Measurements from ENCODE around the gene HFE.
"Not testable (repeated sequence)": the region's sequence is repeated elsewhere in the genome, so short reads cannot be mapped to it uniquely, and the experiment has no call there.

HFE gene

DNA sequence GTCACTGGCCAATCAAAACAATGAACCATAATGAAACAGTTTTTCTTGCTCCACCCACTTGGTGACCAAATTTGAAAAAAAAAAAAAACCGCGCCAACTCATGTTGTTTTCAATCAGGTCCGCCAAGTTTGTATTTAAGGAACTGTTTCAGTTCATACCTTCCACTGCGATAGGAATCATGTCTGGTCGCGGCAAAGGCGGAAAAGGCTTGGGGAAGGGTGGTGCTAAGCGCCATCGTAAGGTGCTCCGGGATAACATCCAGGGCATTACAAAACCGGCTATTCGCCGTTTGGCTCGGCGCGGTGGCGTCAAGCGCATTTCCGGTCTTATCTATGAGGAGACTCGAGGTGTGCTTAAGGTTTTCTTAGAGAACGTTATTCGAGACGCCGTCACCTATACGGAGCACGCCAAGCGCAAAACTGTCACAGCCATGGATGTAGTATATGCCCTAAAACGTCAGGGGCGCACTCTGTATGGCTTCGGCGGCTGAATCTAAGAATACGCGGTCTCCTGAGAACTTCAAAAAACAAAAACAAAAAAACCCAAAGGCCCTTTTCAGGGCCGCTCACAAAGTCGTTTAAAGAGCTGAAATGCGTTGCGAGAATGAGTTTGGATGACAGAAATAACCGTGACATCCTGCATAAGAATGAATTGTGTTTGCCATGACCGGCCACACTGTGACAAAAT lies 16.7 kb downstream of the HFE start:
- Histone ChIP-seq H3K27ac (ENCODE audit: low read length) (peak overlapping the region; percentile 73), H3K4me1 (ENCODE audit: control insufficient read depth, low read depth, low read length) (peaks cover 13% of the 10 kb centered on the region), H3K27me3 (ENCODE audit: control insufficient read depth, insufficient read depth, low read length) (no peaks in the 10 kb centered on the region), H3K9ac (ENCODE audit: low read length) (peak overlapping the region; percentile 88), H3K9me3 (ENCODE audit: control insufficient read depth, low read depth, low read length) (peaks cover 5% of the 10 kb centered on the region), H3K4me3 (ENCODE audit: low read length) (peak overlapping the region; percentile 64), H3K36me3 (ENCODE audit: control insufficient read depth, low read depth, low read length) (no peaks in the 10 kb centered on the region)

GRCh38 chr6:26104457-26105108 lies 17.4 kb downstream of the HFE start:
- Histone ChIP-seq H3K9ac (ENCODE audit: low read length) (peak overlapping the region; percentile 88), H3K27me3 (ENCODE audit: control insufficient read depth, insufficient read depth, low read length) (no peaks in the 10 kb centered on the region), H3K4me3 (ENCODE audit: low read length) (peak overlapping the region; percentile 64), H3K36me3 (ENCODE audit: control insufficient read depth, low read depth, low read length) (no peaks in the 10 kb centered on the region), H3K9me3 (ENCODE audit: control insufficient read depth, low read depth, low read length) (peaks cover 5% of the 10 kb centered on the region), H3K27ac (ENCODE audit: low read length) (peak overlapping the region; percentile 73), H3K4me1 (ENCODE audit: control insufficient read depth, low read depth, low read length) (peaks cover 13% of the 10 kb centered on the region)

- Histone ChIP-seq H3K27ac (ENCODE audit: low read length) (no peak overlapping the region), H3K4me3 (ENCODE audit: low read length) (no peak overlapping the region), H3K36me3 (ENCODE audit: control insufficient read depth, low read depth, low read length) (no peaks in the 10 kb centered on the region), H3K9ac (ENCODE audit: low read length) (no peak overlapping the region), H3K4me1 (ENCODE audit: control insufficient read depth, low read depth, low read length) (peaks cover 13% of the 10 kb centered on the region), H3K27me3 (ENCODE audit: control insufficient read depth, insufficient read depth, low read length) (no peaks in the 10 kb centered on the region), H3K9me3 (ENCODE audit: control insufficient read depth, low read depth, low read length) (peaks cover 5% of the 10 kb centered on the region)
These were observed 18.0 kb downstream of the HFE start for GRCh38 chr6:26105109-26105730.

GRCh38 chr6:26105842-26106241 lies 18.6 kb downstream of the HFE start:
- Histone ChIP-seq H3K4me3 (ENCODE audit: low read length) (no peak overlapping the region), H3K4me1 (ENCODE audit: control insufficient read depth, low read depth, low read length) (peaks cover 13% of the 10 kb centered on the region), H3K36me3 (ENCODE audit: control insufficient read depth, low read depth, low read length) (no peaks in the 10 kb centered on the region), H3K9me3 (ENCODE audit: control insufficient read depth, low read depth, low read length) (peaks cover 5% of the 10 kb centered on the region), H3K27me3 (ENCODE audit: control insufficient read depth, insufficient read depth, low read length) (no peaks in the 10 kb centered on the region), H3K9ac (ENCODE audit: low read length) (no peak overlapping the region), H3K27ac (ENCODE audit: low read length) (no peak overlapping the region)

GRCh38 chr6:26107935-26108334 lies 20.7 kb downstream of the HFE start:
- no peak overlapping the region for H3K9ac ChIP-seq (ENCODE audit: low read length)
- H3K27ac ChIP-seq (ENCODE audit: low read length) = no peak overlapping the region
- no peak overlapping the region for H3K4me3 ChIP-seq (ENCODE audit: low read length)

DNA sequence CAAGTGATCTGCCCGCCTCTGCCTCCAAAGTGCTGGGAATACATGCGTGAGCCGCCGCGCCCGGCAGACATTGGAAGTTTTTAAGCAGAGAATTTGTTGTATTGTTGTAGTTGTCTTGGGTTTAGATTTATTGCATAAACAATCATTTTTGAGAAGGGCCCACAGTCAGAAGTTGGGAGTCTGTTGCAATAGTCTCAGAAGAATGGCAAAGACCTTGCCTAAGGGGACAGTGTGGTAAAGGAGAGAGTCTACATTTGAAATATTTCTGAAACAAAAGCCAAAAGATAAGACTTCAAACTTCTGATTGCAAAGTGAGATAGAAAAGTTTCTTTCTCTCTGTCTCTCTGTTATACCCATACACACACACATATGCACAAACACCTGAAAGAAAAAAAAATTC lies 22.5 kb downstream of the HFE start:
- peaks cover 5% of the 10 kb centered on the region for H3K9me3 ChIP-seq (ENCODE audit: control insufficient read depth, low read depth, low read length)
- H3K4me3 ChIP-seq (ENCODE audit: low read length) = no peak overlapping the region
- no peaks in the 10 kb centered on the region for H3K36me3 ChIP-seq (ENCODE audit: control insufficient read depth, low read depth, low read length)
- no peaks in the 10 kb centered on the region for H3K4me1 ChIP-seq (ENCODE audit: control insufficient read depth, low read depth, low read length)
- H3K27ac ChIP-seq (ENCODE audit: low read length) = no peak overlapping the region
- no peaks in the 10 kb centered on the region for H3K27me3 ChIP-seq (ENCODE audit: control insufficient read depth, insufficient read depth, low read length)
- no peak overlapping the region for H3K9ac ChIP-seq (ENCODE audit: low read length)

More at GRCh38 chr6:26107935-26108334, 20.7 kb downstream of the HFE start:
- H3K36me3 ChIP-seq (ENCODE audit: control insufficient read depth, low read depth, low read length) = no peaks in the 10 kb centered on the region
- H3K9me3 ChIP-seq (ENCODE audit: control insufficient read depth, low read depth, low read length) = peaks cover 5% of the 10 kb centered on the region
- peaks cover 11% of the 10 kb centered on the region for H3K4me1 ChIP-seq (ENCODE audit: control insufficient read depth, low read depth, low read length)
- H3K27me3 ChIP-seq (ENCODE audit: control insufficient read depth, insufficient read depth, low read length) = no peaks in the 10 kb centered on the region

- no peaks in the 10 kb centered on the region for H3K9me3 ChIP-seq (ENCODE audit: control insufficient read depth, low read depth, low read length)
- no peak overlapping the region for H3K9ac ChIP-seq (ENCODE audit: low read length)
- no peaks in the 10 kb centered on the region for H3K36me3 ChIP-seq (ENCODE audit: control insufficient read depth, low read depth, low read length)
- no peak overlapping the region for H3K4me3 ChIP-seq (ENCODE audit: low read length)
- H3K27me3 ChIP-seq (ENCODE audit: control insufficient read depth, insufficient read depth, low read length) = no peaks in the 10 kb centered on the region
- no peaks in the 10 kb centered on the region for H3K4me1 ChIP-seq (ENCODE audit: control insufficient read depth, low read depth, low read length)
- no peak overlapping the region for H3K27ac ChIP-seq (ENCODE audit: low read length)
These were observed 26.3 kb downstream of the HFE start for GRCh38 chr6:26113570-26113969.

DNA sequence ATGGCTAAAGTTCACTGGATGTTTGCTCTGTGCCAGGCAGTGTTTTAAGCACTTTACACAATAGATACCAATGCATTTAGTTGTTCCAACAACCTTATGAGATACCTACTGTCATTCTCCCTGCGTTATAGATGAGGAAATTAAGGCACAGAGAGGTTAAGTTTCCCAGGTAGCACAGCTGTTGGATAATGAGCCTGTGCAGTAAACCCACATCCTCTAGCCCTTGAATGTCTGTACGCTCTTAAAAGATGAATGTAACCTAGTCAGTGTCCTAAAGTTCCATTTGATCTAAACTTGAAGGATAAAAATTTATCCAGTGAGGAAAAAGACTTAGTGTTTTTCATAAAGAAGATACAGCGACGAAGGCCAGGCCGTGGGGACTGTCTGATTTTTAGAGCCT lies 28.0 kb downstream of the HFE start:
- peaks cover 4% of the 10 kb centered on the region for H3K4me1 ChIP-seq (ENCODE audit: control insufficient read depth, low read depth, low read length)
- H3K27me3 ChIP-seq (ENCODE audit: control insufficient read depth, insufficient read depth, low read length) = no peaks in the 10 kb centered on the region
- no peaks in the 10 kb centered on the region for H3K36me3 ChIP-seq (ENCODE audit: control insufficient read depth, low read depth, low read length)
- no peak overlapping the region for H3K9ac ChIP-seq (ENCODE audit: low read length)
- no peaks in the 10 kb centered on the region for H3K9me3 ChIP-seq (ENCODE audit: control insufficient read depth, low read depth, low read length)
- H3K4me3 ChIP-seq (ENCODE audit: low read length) = no peak overlapping the region
- no peak overlapping the region for H3K27ac ChIP-seq (ENCODE audit: low read length)

- H3K4me1 ChIP-seq (ENCODE audit: control insufficient read depth, low read depth, low read length) = peaks cover 11% of the 10 kb centered on the region
- H3K4me3 ChIP-seq (ENCODE audit: low read length) = no peak overlapping the region
- H3K27ac ChIP-seq (ENCODE audit: low read length) = no peak overlapping the region
- H3K9me3 ChIP-seq (ENCODE audit: control insufficient read depth, low read depth, low read length) = no peaks in the 10 kb centered on the region
- no peak overlapping the region for H3K9ac ChIP-seq (ENCODE audit: low read length)
- H3K36me3 ChIP-seq (ENCODE audit: control insufficient read depth, low read depth, low read length) = no peaks in the 10 kb centered on the region
- no peaks in the 10 kb centered on the region for H3K27me3 ChIP-seq (ENCODE audit: control insufficient read depth, insufficient read depth, low read length)
These were observed 29.0 kb downstream of the HFE start for GRCh38 chr6:26116267-26116666.

DNA sequence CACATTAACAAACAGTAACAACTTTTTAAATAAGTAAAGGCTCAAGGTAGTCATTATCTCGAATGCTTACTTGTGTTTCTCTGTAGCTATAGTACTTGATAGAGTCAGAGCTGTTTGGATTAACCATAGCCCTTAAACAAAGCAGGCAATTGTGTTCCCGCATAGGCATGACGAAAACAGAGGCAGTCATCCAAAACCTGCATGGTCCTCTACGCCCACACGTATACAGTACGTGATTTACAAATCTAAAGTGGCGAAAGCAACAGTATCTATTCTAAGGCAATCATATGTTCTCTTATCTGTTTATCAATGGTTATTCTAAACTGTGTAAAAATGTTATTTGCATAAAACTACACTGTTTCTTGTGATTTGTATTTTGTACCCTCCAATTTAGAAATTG lies 31.8 kb downstream of the HFE start:
- Histone ChIP-seq H3K4me1 (ENCODE audit: control insufficient read depth, low read depth, low read length) (peaks cover 26% of the 10 kb centered on the region), H3K9ac (ENCODE audit: low read length) (no peak overlapping the region), H3K36me3 (ENCODE audit: control insufficient read depth, low read depth, low read length) (no peaks in the 10 kb centered on the region), H3K27me3 (ENCODE audit: control insufficient read depth, insufficient read depth, low read length) (no peaks in the 10 kb centered on the region), H3K9me3 (ENCODE audit: control insufficient read depth, low read depth, low read length) (no peaks in the 10 kb centered on the region), H3K27ac (ENCODE audit: low read length) (peak overlapping the region; percentile 24), H3K4me3 (ENCODE audit: low read length) (no peak overlapping the region)

- not testable (repeated sequence) for H3K9me3 ChIP-seq (ENCODE audit: control insufficient read depth, low read depth, low read length)
- H3K27ac ChIP-seq (ENCODE audit: low read length) = peak overlapping the region; percentile 46
These were observed 32.9 kb downstream of the HFE start for GRCh38 chr6:26120115-26120514.

GRCh38 chr6:26120807-26121140 lies 33.5 kb downstream of the HFE start:
- Histone ChIP-seq H3K36me3 (ENCODE audit: control insufficient read depth, low read depth, low read length) (no peaks in the 10 kb centered on the region), H3K4me3 (ENCODE audit: low read length) (no peak overlapping the region), H3K27ac (ENCODE audit: low read length) (peak overlapping the region; percentile 46), H3K4me1 (ENCODE audit: control insufficient read depth, low read depth, low read length) (peaks cover 26% of the 10 kb centered on the region), H3K9me3 (ENCODE audit: control insufficient read depth, low read depth, low read length) (no peaks in the 10 kb centered on the region), H3K27me3 (ENCODE audit: control insufficient read depth, insufficient read depth, low read length) (no peaks in the 10 kb centered on the region), H3K9ac (ENCODE audit: low read length) (peak overlapping the region; percentile 27)

More at GRCh38 chr6:26120115-26120514, 32.9 kb downstream of the HFE start:
- H3K4me1 ChIP-seq (ENCODE audit: control insufficient read depth, low read depth, low read length) = peaks cover 26% of the 10 kb centered on the region
- H3K9ac ChIP-seq (ENCODE audit: low read length); H3K27me3 ChIP-seq (ENCODE audit: control insufficient read depth, insufficient read depth, low read length); H3K36me3 ChIP-seq (ENCODE audit: control insufficient read depth, low read depth, low read length); H3K4me3 ChIP-seq (ENCODE audit: low read length): not testable (repeated sequence)

Data from iPS-18a (cell line).